ENCODE data around the gene CCDC57.
"Not testable (repeated sequence)": the region's sequence is repeated elsewhere in the genome, so short reads cannot be mapped to it uniquely, and the experiment has no call there.

Gene CCDC57

GRCh38 chr17:82212331-82213250 is at the start of gene CCDC57:
Gene CCDC57, minus strand, starts transcription at chr17:82212842. Its CDS starts 10,898 bp downstream, at chr17:82201944.
- DNase-seq = peak; percentile 80

GRCh38 chr17:82262344-82262743 is 49.7 kb upstream of the CCDC57 start:
- DNase-seq = no peak

GRCh38 chr17:82259972-82260961 is 47.6 kb upstream of the CCDC57 start:
- not testable (repeated sequence) for DNase-seq

GRCh38 chr17:82258555-82258954 is 45.9 kb upstream of the CCDC57 start:
- no peak for DNase-seq

- peak; percentile 83 for DNase-seq
These were observed 44.8 kb upstream of the CCDC57 start for GRCh38 chr17:82257473-82257872.

GRCh38 chr17:82256242-82256885 is 43.7 kb upstream of the CCDC57 start:
- no peak for DNase-seq

- no peak for DNase-seq
These were observed 42.8 kb upstream of the CCDC57 start for GRCh38 chr17:82255402-82255972.

GRCh38 chr17:82254746-82255145 is 42.1 kb upstream of the CCDC57 start:
- DNase-seq = not testable (repeated sequence)

GRCh38 chr17:82254096-82254495 is 41.5 kb upstream of the CCDC57 start:
- not testable (repeated sequence) for DNase-seq

GRCh38 chr17:82253179-82253544 is 40.5 kb upstream of the CCDC57 start:
- DNase-seq = no peak

- DNase-seq = no peak
These were observed 40.0 kb upstream of the CCDC57 start for GRCh38 chr17:82252511-82253178.

- no peak for DNase-seq
These were observed 38.3 kb upstream of the CCDC57 start for GRCh38 chr17:82250868-82251500.

GRCh38 chr17:82249896-82250581 is 37.4 kb upstream of the CCDC57 start:
- no peak for DNase-seq

GRCh38 chr17:82248815-82249674 is 36.4 kb upstream of the CCDC57 start:
- DNase-seq = no peak

GRCh38 chr17:82247856-82248671 is 35.4 kb upstream of the CCDC57 start:
- no peak for DNase-seq

GRCh38 chr17:82247182-82247823 is 34.7 kb upstream of the CCDC57 start:
- no peak for DNase-seq

- peak; percentile 63 for DNase-seq
These were observed 33.9 kb upstream of the CCDC57 start for GRCh38 chr17:82246365-82247181.

- DNase-seq = no peak
These were observed 33.4 kb upstream of the CCDC57 start for GRCh38 chr17:82246040-82246364.
